Kidney tubule cell (primary cell): ENCODE data around the gene VAV1.
"Not testable (repeated sequence)": the region's sequence is repeated elsewhere in the genome, so short reads cannot be mapped to it uniquely, and the experiment has no call there.

Source experiments
- DNase-seq: peaks from one replicate; pipeline ENCODE4 v3.0.0-alpha.2; 2018; ENCODE audit warnings: low spot score

The VAV1 gene

DNA sequence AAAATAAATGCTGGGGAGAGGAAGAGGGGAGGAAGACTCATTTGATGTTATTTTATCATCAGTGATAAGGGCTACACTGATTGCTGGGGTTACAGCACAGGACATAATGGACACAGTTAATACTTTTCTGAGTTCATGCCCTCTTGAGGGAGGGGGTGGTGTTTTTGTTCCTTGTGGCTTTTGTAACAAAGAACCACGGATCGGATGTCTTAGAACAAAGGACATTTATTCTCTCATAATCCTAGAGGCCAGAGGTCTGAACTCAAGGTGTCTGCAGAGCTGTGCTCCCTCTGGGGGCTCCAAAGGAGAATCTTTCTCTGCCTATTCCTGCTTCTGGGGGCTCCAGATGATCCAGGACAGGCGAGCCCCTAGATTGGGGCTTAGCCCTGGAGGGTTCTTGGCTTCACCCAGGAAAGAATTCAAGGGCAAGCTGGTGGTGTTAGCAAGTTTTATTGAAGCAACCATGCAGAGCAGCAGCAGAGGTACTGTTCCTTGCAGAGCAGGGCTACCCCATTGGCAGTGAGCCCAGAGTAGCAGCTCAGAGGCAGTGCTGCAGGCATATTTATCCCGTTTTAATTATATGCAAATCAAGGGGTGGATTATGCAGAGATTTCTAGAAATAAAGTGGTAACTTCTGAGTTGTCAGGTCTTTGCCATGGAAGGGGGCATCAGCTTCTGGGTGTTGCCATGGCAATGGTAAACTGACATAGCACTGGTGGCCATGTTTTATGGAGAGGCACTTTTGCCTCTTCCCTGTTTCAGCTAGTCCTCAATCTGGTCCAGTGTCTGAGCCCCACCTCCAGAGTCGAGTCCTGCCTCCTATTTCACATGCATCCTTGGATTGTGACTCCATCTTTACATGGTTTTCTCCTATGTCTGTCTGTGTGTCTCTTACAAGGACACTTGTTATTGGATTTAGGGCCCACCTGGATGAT lies 18.0 kb downstream of the VAV1 start:
- DNase-seq = no peak

DNA sequence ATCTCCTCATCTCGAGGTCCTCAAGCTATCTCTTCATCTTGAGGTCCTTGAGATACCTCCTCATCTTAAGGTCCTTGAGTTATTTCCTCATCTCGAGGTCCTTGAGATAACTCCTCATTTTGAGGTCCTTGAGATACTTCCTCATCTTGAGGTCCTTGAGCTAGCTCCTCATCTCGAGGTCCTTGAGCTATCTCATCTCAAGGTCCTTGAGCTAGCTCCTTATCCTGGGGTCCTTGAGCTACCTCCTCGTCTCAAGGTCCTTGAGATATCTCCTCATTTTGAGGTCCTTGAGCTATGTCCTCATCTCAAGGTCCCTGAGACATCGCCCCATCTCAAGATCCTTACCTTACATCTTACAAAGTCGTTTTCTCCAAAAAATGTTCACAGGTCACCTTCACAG lies 18.7 kb downstream of the VAV1 start:
- DNase-seq = no peak

DNA sequence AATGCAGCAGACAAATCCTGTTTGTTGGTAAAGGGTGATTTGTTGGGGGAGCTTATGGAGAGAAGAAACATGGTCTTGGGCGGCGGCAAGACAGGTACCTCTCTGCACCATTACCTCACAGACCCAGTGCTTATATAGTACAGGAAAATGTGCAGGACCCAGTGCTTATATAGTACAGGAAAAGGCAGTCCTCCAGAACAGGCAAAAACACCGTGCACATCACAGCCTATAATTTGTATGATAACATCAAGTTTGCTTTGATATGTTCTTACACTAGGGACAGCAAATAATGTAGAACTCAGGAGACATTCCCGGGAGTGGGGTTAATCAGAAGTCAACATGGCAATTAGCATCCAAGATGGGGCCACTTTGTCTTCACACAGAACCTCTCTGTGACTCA lies 20.9 kb downstream of the VAV1 start:
- no peak for DNase-seq

DNA sequence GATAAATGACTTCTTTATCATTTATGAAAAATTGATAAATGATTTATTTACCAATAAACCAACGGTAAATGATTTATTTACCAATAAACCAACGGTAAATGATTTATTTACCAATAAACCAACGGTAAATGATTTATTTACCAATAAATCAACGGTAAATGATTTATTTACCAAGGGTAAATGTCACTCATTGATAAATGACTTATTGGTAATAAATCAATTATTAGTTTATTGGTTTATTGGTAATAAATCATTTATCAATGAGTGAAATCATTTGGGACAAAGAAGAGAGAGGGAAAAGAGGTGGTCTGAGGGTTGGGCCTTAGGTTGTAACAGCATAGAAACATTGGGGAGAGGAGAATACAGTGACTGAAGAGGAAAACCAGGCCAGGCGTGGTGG lies 21.5 kb downstream of the VAV1 start:
- DNase-seq = no peak

DNA sequence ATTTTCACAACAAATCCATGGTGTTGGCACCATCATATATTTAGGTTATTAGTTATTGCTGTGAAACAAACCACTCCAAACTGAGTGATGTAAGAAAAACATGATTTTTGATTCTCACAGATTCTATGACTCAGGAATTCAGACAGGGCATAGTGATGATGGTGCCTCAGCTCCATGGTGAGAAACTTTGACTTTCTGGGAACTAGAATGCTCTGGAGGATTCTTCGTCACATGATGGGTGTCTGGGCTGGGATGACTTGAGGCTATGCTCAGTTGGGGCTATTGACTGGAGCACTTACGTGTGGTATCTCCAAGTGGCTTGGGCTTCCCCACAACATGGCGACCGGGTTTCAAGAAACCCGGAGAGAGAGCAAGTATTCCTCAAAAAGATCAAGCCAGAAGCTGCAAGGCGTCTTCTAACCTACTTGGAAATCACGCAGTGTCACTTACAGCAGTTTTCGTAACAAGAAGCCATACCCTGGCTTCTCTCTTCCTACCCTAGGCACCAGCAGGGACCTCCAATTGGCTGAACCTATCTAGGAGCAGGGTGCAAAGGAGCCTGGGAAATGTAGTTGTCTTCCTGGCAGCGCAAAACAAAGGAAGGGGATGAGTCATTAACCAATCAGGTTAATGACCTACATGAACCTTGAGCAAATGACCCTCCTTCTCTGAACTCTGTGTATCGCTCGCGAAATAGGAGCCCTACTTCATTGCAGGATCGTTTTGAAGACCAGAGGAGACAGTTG lies 22.4 kb downstream of the VAV1 start:
- no peak for DNase-seq

DNA sequence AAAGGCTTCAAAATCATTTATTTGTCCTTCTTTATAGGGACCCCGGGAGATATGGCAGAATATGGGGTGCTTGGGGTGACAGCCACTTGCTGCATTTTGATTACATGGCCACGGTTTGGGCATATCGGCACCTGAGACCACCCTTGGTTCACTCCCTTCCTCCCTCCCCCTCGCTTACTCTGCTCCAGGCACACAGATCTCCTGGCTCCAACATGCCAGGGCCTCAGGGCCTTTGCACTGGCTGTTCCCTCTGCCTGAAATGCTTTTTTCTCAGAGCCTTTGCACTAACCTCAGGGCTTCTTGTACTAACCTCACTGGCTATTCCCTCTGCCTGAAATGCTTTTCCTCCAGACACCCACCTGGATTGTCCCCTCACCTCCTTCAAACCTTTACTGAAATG lies 23.8 kb downstream of the VAV1 start:
- DNase-seq = no peak

DNA sequence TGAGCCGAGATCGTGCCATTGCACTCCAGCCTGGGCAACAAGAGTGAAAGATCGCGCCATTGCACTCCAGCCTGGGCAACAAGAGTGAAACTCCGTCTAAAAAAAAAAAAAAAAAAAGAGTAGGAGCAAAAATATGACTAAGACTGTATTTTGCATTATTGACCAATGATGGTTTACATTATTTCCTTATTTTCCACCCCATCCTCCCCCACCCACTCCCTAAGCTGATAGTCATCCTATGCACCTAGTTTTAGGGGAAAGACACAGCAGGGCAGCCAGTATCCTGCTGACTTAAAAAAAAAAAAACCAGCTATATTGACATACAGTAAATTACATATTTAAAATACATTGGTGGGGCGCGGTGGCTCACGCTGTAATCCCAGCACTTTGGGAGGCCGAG lies 25.1 kb downstream of the VAV1 start:
- no peak for DNase-seq

DNA sequence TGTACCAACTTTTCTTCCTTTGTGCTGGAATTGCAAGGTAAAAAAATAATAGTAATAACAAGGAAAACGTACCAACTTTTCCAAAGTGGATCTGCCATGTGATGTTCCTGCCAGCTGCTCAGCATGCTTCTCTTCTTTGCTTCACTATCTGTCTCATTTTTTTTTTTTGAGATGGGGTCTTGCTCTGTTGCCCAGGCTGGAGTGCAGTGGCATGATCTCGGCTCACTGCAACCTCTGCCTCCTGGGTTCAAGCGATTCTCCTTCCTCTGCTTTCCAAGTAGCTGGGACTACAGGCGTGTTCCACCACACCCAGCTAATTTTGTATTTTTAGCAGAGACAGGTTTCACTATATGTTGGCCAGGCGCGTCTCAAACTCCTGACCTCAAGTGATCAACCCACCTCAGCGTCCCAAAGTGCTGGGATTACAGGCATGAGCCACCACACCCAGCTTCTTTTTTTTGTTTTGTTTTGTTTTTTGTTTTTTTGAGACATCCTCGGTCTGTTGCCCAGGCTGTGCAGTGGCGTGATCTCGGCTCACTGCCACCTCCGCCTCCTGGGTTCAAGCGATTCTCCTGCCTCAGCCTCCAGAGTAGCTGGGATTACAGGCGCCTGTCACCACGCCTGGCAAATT lies 27.8 kb downstream of the VAV1 start:
- DNase-seq = not testable (repeated sequence)

DNA sequence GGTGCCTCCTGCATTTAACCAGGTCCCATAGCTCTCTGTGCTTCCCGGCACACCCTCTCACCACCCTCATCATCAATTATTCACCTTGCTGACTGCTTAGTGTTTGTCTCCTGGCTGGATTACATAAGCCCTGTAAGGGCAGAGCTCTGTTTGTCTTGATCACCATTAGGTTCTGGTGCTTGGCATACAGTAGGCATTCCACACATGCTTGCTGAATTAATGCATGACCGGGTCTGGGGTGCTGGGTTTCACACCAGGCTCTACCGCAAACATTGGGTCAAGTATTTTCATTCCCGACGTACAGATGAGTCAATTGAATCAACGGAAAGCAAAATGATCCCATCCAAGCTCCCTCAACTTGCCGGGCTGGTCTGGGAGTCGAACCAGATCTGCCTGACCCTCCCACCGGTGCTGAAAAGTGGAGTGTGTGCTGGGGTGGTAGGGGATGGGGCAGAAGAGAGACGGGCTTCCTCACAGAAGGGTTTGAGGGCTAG lies 28.5 kb downstream of the VAV1 start:
- peak; percentile 96 for DNase-seq

DNA sequence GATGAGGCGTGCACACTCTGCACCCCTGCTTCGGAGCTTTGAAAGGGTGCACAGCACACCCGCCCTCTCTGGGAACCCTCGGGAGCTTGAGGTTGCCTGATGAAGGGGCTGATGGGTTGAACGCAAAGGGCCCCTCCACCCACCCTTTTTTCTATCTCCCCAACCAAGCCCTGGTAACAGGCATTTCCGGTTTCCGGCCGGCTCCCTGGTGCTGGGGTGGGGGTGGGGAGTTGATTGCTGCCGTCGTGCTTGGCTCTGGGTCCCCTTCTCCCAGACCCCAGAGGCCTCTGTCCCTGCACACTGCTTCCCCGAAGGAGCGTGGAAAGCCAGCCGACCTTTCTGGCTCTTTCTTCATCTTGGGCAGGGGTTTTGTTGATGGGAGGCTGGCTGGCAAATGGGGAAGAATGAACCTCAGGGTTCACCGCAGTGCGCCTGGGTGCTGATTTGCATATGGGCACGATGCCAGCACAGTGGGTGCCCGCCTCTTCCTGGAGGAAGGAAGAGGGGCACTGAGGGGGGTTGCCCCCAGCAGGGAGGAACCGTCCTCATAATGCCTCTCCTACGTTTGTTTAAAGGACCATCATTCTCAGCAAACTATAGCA lies 29.1 kb downstream of the VAV1 start:
- peak; percentile 51 for DNase-seq

DNA sequence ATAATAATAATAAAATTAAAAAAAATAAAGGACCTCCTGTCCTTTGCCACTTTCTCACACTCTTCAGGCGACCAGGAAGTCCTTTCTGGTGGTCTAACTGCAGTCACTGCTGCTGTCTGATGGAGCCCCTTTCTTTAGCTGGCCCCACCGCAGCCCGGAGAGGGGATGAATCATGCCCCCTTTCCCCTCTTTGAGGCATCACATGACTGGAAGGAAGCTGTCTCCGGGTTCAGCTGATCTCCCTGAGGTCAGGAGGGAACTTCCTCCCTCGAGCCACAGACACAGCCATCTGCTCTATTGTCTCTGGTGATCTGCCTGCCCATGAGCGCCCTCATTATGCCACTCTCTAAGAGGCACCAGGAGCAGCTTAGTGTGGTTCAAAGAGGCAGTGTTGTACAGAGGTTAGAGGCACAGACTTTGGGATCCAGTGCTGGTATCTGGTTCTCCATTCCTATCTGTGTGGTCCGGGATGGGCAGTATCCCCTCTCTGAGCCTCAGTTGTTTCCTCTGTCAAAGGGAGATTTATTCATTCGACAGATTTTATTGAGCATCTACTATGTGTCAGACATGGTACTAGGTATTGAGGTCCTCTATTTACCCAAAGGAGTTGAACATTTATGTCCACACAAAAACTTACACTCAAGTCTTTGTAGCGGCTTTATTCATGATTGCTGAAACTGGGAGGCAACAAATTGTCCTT lies 30.0 kb downstream of the VAV1 start:
- DNase-seq = peak; percentile 33

DNA sequence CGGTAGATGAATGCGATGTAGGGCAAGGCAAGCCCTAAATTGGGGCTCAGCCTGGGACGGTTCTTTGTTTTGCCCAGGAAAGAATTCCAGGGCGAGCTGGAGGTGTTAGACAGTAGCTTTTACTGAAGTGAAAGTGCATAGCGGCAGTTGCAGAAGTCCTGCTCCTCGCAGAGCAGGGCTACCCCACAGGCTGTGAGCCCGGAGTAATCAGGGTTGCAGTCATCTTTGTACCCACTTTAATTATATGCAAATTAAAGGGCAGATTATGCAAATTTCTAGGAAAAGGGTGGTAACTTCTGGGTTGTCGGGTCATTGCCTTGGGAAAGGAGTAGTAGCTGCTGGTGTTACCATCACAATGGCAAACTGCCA lies 30.5 kb downstream of the VAV1 start:
- DNase-seq = no peak

DNA sequence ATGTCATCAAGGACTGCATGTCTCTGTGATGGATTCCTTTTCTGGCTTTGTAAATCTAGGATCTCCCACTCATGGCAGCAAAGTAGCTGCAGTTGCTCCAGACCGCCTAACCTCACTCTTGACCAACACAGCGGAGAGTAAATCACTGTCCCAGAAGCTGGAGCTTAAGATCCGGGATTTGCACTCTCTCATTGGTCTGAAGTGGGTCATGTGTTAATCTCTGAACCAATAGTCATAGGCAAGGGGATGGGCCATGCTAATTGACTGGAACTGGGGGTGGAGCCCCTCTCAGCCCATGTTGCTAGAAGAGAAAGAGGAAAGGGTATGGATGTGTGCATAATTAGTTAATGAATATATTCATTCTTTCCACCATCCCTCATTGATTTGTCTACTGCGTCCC lies 34.0 kb downstream of the VAV1 start:
- no peak for DNase-seq

DNA sequence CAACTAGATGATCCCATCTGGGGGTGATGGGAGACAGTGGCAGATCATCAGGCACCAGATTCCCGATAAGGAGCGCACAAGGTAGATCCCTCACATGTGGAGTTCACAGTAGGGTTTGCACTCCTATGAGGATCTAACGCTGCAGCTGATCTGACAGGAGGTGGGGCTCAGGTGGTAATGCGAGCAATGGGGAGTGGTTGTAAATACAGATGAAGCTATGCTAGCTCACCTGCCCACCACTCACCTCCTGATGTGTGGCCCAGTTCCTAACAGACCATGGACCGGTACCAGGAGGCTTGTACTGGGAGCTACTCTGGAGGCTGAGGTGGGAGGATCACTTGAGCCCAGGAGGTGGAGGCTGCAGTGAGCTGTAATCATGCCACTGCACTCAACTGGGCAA lies 34.8 kb downstream of the VAV1 start:
- DNase-seq = no peak

DNA sequence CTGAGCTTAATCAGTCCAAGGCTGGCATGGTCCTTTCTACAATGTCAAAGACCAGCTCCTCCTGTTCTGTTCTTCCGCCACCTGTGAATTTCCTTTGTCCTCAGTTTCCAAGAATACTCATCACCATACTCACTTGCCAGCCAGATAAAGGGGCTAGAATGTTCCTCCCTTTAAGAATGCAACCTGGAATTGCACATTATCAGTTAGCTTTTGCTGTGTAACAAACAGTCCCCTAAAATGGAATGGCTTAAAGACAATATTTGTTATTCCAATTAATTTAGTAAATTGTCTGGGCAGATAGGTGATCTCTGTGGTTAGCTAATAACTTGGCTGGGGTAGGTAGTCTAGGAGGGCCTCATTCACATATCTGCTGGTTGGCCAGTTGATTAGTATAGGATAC lies 36.0 kb downstream of the VAV1 start:
- no peak for DNase-seq

DNA sequence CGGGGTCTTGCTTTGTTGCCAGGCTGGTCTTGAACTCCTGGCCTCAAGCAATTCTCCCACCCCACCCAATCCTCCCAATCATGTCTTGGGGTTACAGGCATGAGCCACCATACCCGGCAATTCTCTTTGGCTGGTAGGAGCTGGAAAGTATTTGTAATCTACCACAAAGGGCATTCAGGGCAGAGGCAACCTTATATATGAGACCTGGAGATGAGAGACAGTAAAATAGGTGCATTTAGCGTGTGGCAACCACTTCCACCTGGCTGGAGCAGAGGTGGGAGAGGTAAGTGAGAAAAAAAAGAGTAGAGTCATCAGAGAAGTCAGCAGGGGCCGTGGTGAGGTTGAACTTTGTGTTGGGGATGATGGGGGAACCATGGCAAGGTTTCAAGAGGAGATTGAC lies 36.8 kb downstream of the VAV1 start:
- DNase-seq = no peak

DNA sequence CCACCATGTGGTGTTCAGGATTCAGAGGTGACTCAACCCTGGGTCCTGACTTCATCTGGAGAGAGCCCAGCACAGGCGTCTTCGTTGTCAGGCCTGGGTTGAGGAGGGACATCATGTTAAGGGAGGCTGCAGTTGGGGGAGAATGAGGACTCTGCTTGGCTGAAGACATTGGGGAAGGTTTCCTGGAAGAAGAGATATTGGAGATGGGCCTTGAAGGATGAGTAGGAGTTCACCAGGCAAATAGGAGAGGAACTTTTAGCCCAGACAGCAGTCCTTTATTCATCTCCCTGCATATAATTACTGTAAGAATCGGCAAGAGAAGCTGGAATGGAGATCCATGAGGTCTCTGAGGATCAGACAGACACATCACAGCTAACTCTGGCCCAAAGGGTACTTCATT lies 38.9 kb downstream of the VAV1 start:
- DNase-seq = no peak

DNA sequence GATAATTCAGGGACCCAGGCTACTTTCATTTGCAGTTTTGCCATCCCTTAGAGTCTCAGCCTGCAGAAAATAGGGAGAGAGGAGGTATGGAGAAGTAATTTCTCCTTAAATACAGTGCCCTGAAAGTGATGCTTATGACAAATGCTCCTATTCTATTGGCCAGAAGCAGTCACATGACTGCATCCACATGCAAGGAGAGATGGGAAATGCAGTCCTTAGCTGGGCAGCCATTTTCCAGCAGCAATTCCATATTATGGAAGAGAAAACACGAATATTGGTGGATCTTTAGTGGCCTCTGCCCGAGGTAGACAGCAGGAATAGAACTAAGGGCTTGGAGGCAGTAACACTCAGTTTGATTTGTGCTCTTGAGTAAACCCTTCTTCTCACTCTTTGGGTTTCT lies 39.4 kb downstream of the VAV1 start:
- DNase-seq = peak; percentile 52

DNA sequence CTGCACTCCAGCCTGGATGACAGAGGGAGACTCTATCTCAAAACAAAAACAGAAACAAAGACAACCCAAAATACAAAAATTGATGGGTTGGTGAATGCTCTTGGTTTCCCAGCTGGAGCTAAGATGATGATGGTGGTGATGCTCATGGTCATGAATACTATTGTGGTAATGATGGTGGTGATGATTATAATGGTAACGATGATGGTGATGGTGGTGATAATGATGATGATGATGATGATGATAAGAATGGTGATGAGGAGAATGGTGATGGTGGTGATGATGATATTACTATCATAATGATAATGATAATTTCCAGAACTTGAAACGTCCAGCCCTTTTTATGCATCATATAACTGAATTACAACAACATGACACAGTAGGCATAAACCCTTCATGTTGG lies 40.1 kb downstream of the VAV1 start:
- DNase-seq = no peak

DNA sequence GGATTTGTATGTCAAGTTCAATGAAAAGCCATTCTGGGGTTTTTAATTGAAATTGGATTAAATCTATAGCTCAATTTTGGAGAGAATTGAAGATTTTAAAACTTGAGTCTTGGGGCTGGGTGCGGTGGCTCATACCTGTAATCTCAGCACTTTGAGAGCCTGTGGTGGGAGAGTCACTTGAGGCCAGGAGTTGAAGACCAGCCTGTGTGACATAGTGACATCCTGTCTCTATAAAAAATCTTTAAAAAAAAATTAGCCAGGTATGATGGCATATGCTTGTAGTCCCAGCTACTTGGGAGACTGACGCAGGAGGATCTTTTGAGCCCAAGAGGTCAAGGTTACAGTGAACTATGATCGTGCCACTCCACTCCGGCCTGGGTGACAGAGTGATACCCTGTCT lies 41.2 kb downstream of the VAV1 start:
- DNase-seq = no peak

DNA sequence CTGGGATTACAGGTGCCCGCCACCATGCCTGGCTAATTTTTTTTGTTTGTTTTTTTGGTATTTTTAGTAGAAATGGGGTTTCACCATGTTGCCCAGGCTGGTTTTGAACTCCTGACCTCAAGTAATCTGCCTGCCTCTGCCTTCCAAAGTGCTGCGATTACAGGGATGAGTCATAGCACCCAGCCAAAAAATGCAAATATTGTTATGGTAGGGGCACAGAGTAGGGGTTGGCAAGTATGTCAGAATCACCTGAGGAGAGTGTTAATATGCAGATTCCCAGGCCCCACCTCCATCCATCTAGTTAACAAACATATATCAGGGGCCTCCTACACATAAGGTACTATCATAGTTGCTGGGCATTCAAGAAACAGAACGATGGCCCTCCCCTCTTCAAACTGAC lies 44.7 kb downstream of the VAV1 start:
- no peak for DNase-seq

DNA sequence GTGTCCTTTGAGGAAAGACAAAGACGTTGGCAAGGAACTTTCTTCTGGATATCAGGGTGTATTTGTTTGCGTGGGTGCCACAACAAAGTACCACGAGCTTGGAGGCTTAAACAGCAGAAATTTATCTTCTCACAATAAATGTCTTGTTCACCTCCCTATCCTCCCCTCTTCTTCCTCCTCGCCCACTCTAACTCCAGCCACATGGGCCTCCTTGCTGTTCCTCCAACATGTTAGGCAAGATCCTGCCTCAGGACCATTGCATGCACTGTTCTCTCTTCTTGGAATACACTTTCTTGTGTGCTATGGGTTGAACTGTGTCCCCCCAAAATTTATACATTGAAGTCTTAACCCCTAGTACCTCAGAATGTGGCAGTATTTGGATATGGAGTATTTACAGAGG lies 45.7 kb downstream of the VAV1 start:
- no peak for DNase-seq
